WTC11 (cell line): Measurements from ENCODE around the gene ADAM12.

Source experiments
- AFF4 ChIP-seq: sonication (generic); formaldehyde crosslinking; IDR thresholded peaks from 2 replicates; pipeline ENCODE4 v1.8.1; 2023; ENCODE audit warnings: mild to moderate bottlenecking, missing genetic modification reagents, borderline replicate concordance
- CBFB ChIP-seq: sonication (generic); formaldehyde crosslinking; IDR thresholded peaks from 2 replicates; pipeline ENCODE4 v1.8.1; 2022; ENCODE audit warnings: mild to moderate bottlenecking, low read depth, missing genetic modification reagents
- CREB1 ChIP-seq: sonication (generic); formaldehyde crosslinking; IDR thresholded peaks from 2 replicates; pipeline ENCODE4 v1.8.0; 2023; ENCODE audit warnings: mild to moderate bottlenecking, missing genetic modification reagents
- CREM ChIP-seq: sonication (generic); formaldehyde crosslinking; IDR thresholded peaks from 2 replicates; pipeline ENCODE4 v1.8.1; 2022; ENCODE audit warnings: mild to moderate bottlenecking, missing genetic modification reagents, moderate library complexity
- MAX ChIP-seq: sonication (generic); formaldehyde crosslinking; IDR thresholded peaks from 2 replicates; pipeline ENCODE4 v1.8.0; 2022; ENCODE audit warnings: mild to moderate bottlenecking, missing genetic modification reagents
- MLX ChIP-seq: sonication (generic); formaldehyde crosslinking; IDR thresholded peaks from 2 replicates; pipeline ENCODE4 v1.8.1; 2023; ENCODE audit warnings: mild to moderate bottlenecking, missing genetic modification reagents, moderate library complexity
- NR3C1 ChIP-seq: sonication (generic); formaldehyde crosslinking; conservative IDR thresholded peaks from 2 replicates; pipeline ENCODE4 v1.8.1; 2023; ENCODE audit warnings: low read depth, mild to moderate bottlenecking, missing genetic modification reagents
- PREB ChIP-seq: sonication (generic); formaldehyde crosslinking; IDR thresholded peaks from 2 replicates; pipeline ENCODE4 v1.8.1; 2022; ENCODE audit warnings: mild to moderate bottlenecking, missing genetic modification reagents, moderate library complexity, borderline replicate concordance
- ZNF396 ChIP-seq: fragments of 250-450 bp; sonication (Bioruptor Pico); IDR thresholded peaks from 2 replicates; pipeline ENCODE4 v1.8.0; 2021; ENCODE audit warnings: mild to moderate bottlenecking, moderate library complexity, borderline replicate concordance
- ZNF423 ChIP-seq: fragments of 250-450 bp; sonication (Bioruptor Pico); IDR thresholded peaks from 2 replicates; pipeline ENCODE4 v2.1.2; 2022; ENCODE audit warnings: mild to moderate bottlenecking, moderate library complexity
- TF ChIP-seq, protein P1 (sequence below): fragments of 200-600 bp; IDR thresholded peaks from 2 replicates; pipeline ENCODE4 v1.8.0; 2022; ENCODE audit warnings: antibody characterized with exemption
- TF ChIP-seq, protein P2 (sequence below): sonication (generic); formaldehyde crosslinking; conservative IDR thresholded peaks from 2 replicates; pipeline ENCODE4 v1.8.1; 2022; ENCODE audit warnings: mild to moderate bottlenecking, missing genetic modification reagents
- TF ChIP-seq, protein P3 (sequence below): sonication (generic); formaldehyde crosslinking; IDR thresholded peaks from 2 replicates; pipeline ENCODE4 v1.8.0; 2022; ENCODE audit warnings: mild to moderate bottlenecking, missing genetic modification reagents

DNA sequence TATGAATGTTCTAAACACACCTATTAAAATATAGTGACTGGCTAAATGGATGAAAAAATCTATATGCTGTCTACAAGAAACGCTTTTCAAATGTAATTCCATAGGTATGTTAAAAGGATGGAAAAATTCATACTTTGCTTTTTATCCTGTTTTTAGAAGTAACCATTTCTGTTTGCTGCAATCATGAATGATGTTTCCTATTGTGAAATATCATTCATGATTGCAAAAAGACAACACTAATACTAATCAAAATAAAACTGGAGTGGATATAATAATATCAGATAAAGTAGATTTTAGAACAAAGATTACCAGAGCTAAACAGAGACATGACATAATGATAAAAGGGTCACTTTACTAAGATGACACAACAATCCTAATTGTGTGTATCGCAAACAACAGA, 353.7 kb downstream of the ADAM12 start:
- TF ChIP-seq MLX (CRISPR knock-in tag), result no peak
- TF ChIP-seq, protein P1, sequence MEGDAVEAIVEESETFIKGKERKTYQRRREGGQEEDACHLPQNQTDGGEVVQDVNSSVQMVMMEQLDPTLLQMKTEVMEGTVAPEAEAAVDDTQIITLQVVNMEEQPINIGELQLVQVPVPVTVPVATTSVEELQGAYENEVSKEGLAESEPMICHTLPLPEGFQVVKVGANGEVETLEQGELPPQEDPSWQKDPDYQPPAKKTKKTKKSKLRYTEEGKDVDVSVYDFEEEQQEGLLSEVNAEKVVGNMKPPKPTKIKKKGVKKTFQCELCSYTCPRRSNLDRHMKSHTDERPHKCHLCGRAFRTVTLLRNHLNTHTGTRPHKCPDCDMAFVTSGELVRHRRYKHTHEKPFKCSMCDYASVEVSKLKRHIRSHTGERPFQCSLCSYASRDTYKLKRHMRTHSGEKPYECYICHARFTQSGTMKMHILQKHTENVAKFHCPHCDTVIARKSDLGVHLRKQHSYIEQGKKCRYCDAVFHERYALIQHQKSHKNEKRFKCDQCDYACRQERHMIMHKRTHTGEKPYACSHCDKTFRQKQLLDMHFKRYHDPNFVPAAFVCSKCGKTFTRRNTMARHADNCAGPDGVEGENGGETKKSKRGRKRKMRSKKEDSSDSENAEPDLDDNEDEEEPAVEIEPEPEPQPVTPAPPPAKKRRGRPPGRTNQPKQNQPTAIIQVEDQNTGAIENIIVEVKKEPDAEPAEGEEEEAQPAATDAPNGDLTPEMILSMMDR, result no peak
- no peak for TF ChIP-seq ZNF423
- TF ChIP-seq, protein P2, sequence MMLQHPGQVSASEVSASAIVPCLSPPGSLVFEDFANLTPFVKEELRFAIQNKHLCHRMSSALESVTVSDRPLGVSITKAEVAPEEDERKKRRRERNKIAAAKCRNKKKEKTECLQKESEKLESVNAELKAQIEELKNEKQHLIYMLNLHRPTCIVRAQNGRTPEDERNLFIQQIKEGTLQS, result no peak
- no peak for TF ChIP-seq NR3C1 (CRISPR knock-in tag)
- TF ChIP-seq MAX (CRISPR knock-in tag), result no peak
- TF ChIP-seq CBFB, result no peak
- no peak for TF ChIP-seq ZNF396 (CRISPR knock-in tag)
- TF ChIP-seq CREB1 (CRISPR knock-in tag), result no peak
- TF ChIP-seq AFF4 (CRISPR knock-in tag), result no peak
- TF ChIP-seq PREB (CRISPR knock-in tag), result no peak
- TF ChIP-seq CREM (CRISPR knock-in tag), result no peak
- TF ChIP-seq, protein P3, sequence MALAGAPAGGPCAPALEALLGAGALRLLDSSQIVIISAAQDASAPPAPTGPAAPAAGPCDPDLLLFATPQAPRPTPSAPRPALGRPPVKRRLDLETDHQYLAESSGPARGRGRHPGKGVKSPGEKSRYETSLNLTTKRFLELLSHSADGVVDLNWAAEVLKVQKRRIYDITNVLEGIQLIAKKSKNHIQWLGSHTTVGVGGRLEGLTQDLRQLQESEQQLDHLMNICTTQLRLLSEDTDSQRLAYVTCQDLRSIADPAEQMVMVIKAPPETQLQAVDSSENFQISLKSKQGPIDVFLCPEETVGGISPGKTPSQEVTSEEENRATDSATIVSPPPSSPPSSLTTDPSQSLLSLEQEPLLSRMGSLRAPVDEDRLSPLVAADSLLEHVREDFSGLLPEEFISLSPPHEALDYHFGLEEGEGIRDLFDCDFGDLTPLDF (CRISPR knock-in tag), result no peak
